HepG2 (cell line): ENCODE data around the gene LRP10. TPM values are rescaled to one million over a fixed set of nuclear protein-coding genes. Genes with fewer than 3 reads are reported as not detected.
A peak's percentile ranks its signal among the peaks of the same experiment; 100 is the strongest.

Experiments
- DPF2 ChIP-seq: sonication (generic); formaldehyde crosslinking; IDR thresholded peaks from 2 replicates; pipeline ENCODE4 v1.4.0; 2020; ENCODE audit warnings: mild to moderate bottlenecking, low read depth, missing genetic modification reagents, borderline replicate concordance
- ERF ChIP-seq: IDR thresholded peaks from 2 replicates; pipeline ENCODE4 v1.6.1; 2018; ENCODE audit warnings: missing biosample characterization, missing genetic modification reagents
- FOSL2 ChIP-seq: sonication (generic); formaldehyde crosslinking; IDR thresholded peaks from 2 replicates; pipeline ENCODE4 v1.4.0; 2020; ENCODE audit warnings: missing genetic modification reagents
- HNRNPK ChIP-seq: fragments of 200-400 bp; formaldehyde crosslinking; IDR thresholded peaks from 2 replicates; pipeline ENCODE4 v1.6.1; 2018; ENCODE audit warnings: low read length, low read depth, moderate library complexity, mild to moderate bottlenecking; ENCODE audit not compliant: poor library complexity, severe bottlenecking
- IRF9 ChIP-seq: sonication (generic); formaldehyde crosslinking; IDR thresholded peaks from 2 replicates; pipeline ENCODE4 v1.8.0; 2022; ENCODE audit warnings: missing genetic modification reagents, mild to moderate bottlenecking, borderline replicate concordance
- LRRFIP1 ChIP-seq: sonication (generic); formaldehyde crosslinking; conservative IDR thresholded peaks from 2 replicates; pipeline ENCODE4 v1.4.0; 2020; ENCODE audit warnings: missing genetic modification reagents
- MTA1 ChIP-seq: sonication (generic); formaldehyde crosslinking; IDR thresholded peaks from 2 replicates; pipeline ENCODE4 v1.4.0; 2020; ENCODE audit warnings: missing genetic modification reagents, mild to moderate bottlenecking, borderline replicate concordance
- PAX8 ChIP-seq: sonication (generic); formaldehyde crosslinking; IDR thresholded peaks from 2 replicates; pipeline ENCODE4 v1.8.0; 2022; ENCODE audit warnings: mild to moderate bottlenecking, missing genetic modification reagents, borderline replicate concordance
- PHF5A ChIP-seq: IDR thresholded peaks from one replicate; pipeline ENCODE4 v1.6.1; 2018; ENCODE audit warnings: low read depth, missing genetic modification reagents; ENCODE audit not compliant: unreplicated experiment
- PTBP1 ChIP-seq: fragments of 200-400 bp; formaldehyde crosslinking; IDR thresholded peaks from 2 replicates; pipeline ENCODE4 v1.6.1; 2018; ENCODE audit warnings: low read length, low read depth; ENCODE audit not compliant: poor library complexity, severe bottlenecking
- RARA ChIP-seq: IDR thresholded peaks from 2 replicates; pipeline ENCODE4 v1.6.1; 2016; ENCODE audit warnings: missing genetic modification reagents, missing compliant biosample characterization
- RNF219 ChIP-seq: sonication (generic); formaldehyde crosslinking; IDR thresholded peaks from 2 replicates; pipeline ENCODE4 v1.5.0; 2020; ENCODE audit warnings: mild to moderate bottlenecking, missing genetic modification reagents
- SALL1 ChIP-seq: sonication (generic); formaldehyde crosslinking; IDR thresholded peaks from 2 replicates; pipeline ENCODE4 v1.8.0; 2022; ENCODE audit warnings: mild to moderate bottlenecking, missing genetic modification reagents
- ZNF230 ChIP-seq: sonication (generic); formaldehyde crosslinking; IDR thresholded peaks from 2 replicates; pipeline ENCODE4 v1.4.0; 2020; ENCODE audit warnings: mild to moderate bottlenecking, missing genetic modification reagents
- ZSCAN9 ChIP-seq: IDR thresholded peaks from 2 replicates; pipeline ENCODE4 v1.6.1; 2016; ENCODE audit warnings: borderline replicate concordance
- polyA plus RNA-seq, 8 experiments: library from polyadenylated mRNA; depleted of rRNA in 3 of 8; stranded (reverse) in 7 of 8; unstranded in 1 of 8; fragments of >200 nt; fragmentation: Illumina TruSeq in 4 of 8; extraction: Trizol in 4 of 8; gene quantifications; 2 replicates each; pipeline versions ENCODE4 v1.2.1 to v1.2.3, GENCODE V29; 2011 to 2016; ENCODE audit warnings: low read depth in 4 of 8, missing spikeins in 1 of 8, mixed read lengths in 1 of 8; ENCODE audit not compliant: insufficient read depth in 1 of 8
- total RNA-seq, 5 experiments: library from RNA; depleted of rRNA; stranded (reverse); fragments of >200 nt; fragmentation: Illumina TruSeq; extraction: Trizol; gene quantifications; 2 replicates each; pipeline ENCODE4 v1.2.3, GENCODE V29; 2016; ENCODE audit warnings: low read depth in 1 of 5
- TF ChIP-seq, protein P1 (sequence below): sonication (generic); formaldehyde crosslinking; IDR thresholded peaks from 2 replicates; pipeline ENCODE4 v1.8.1; 2023; ENCODE audit warnings: mild to moderate bottlenecking, missing genetic modification reagents
- TF ChIP-seq, protein P2 (sequence below): sonication (generic); formaldehyde crosslinking; IDR thresholded peaks from 2 replicates; pipeline ENCODE4 v1.4.0; 2020; ENCODE audit warnings: missing genetic modification reagents
- TF ChIP-seq, protein P3 (sequence below): sonication (generic); formaldehyde crosslinking; conservative IDR thresholded peaks from 2 replicates; pipeline ENCODE4 v1.4.0; 2020; ENCODE audit warnings: missing genetic modification reagents

The LRP10 gene
- total and polyA plus RNA-seq, 2 of the 13 experiments (the other 11 are each of a cell fraction or from before 2014, with no cell fraction given): 16.9 to 45.2 TPM

DNA sequence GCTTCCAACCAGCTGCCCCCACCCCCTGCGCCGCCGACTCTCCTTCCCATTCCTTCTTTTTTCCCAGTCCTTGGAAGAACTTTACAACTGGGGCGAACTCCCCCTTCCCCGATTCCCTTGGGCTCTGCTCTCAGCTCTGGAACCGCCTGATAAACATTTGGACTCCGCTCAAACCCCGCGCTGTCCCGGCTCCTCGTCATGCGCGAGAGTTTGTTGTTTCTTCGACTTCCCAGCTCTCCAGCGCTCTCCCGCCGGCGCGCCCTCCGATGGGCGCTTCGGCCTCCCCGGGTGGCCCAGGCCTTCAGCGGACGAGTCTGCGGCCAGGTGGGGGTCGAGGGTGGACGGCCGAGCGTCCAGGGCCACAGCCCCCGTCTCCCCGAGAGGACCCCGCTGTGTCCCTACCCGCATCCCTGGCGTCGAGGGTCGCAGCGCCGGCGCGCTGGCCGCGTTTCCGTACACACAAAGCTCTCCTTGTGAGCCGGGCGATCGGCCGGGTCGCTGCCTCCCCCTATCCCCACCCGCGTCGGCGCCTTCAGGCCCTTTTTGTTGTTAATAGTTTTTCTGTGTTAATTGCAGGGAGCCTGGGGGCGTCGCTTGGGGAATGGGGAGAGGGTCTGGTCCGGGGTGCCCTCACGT is 34.3 kb upstream of the LRP10 start (continued):
- TF ChIP-seq, protein P1, sequence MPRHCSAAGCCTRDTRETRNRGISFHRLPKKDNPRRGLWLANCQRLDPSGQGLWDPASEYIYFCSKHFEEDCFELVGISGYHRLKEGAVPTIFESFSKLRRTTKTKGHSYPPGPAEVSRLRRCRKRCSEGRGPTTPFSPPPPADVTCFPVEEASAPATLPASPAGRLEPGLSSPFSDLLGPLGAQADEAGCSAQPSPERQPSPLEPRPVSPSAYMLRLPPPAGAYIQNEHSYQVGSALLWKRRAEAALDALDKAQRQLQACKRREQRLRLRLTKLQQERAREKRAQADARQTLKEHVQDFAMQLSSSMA (CRISPR knock-in tag): no peak
- TF ChIP-seq ERF (CRISPR knock-in tag) (no peak), DPF2 (CRISPR knock-in tag) (no peak), ZSCAN9 (CRISPR knock-in tag) (no peak), MTA1 (CRISPR knock-in tag) (peak; percentile 88; the same call in 1 of the 2 replicates), PAX8 (CRISPR knock-in tag) (no peak), PTBP1 (no peak), SALL1 (CRISPR knock-in tag) (peak; percentile 78), LRRFIP1 (no peak), RARA (CRISPR knock-in tag) (no peak), RNF219 (CRISPR knock-in tag) (no peak), IRF9 (CRISPR knock-in tag) (peak; percentile 91), PHF5A (CRISPR knock-in tag) (no peak), FOSL2 (no peak; the same call in 1 of the 2 replicates), HNRNPK (peak; percentile 53), ZNF230 (CRISPR knock-in tag) (peak; percentile 95)
- TF ChIP-seq, protein P2, sequence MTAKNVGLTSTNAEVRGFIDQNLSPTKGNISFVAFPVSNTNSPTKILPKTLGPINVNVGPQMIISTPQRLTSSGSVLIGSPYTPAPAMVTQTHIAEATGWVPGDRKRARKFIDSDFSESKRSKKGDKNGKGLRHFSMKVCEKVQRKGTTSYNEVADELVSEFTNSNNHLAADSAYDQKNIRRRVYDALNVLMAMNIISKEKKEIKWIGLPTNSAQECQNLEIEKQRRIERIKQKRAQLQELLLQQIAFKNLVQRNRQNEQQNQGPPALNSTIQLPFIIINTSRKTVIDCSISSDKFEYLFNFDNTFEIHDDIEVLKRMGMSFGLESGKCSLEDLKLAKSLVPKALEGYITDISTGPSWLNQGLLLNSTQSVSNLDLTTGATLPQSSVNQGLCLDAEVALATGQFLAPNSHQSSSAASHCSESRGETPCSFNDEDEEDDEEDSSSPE (CRISPR knock-in tag): peak; percentile 92
- TF ChIP-seq, protein P3, sequence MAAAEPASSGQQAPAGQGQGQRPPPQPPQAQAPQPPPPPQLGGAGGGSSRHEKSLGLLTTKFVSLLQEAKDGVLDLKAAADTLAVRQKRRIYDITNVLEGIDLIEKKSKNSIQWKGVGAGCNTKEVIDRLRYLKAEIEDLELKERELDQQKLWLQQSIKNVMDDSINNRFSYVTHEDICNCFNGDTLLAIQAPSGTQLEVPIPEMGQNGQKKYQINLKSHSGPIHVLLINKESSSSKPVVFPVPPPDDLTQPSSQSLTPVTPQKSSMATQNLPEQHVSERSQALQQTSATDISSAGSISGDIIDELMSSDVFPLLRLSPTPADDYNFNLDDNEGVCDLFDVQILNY (CRISPR knock-in tag): 0 out of 2 replicates have a peak, but pooled peaks have one; percentile 54
